GM12891 (cell line): ENCODE data around the gene PCDHGB4.

Source experiments
- POLR2A ChIP-seq: IDR thresholded peaks from 2 replicates; pipeline ENCODE4 v1.6.1; 2011; ENCODE audit warnings: low read depth, low read length, control low read depth
- POLR2AphosphoS5 ChIP-seq: IDR thresholded peaks from 2 replicates; pipeline ENCODE4 v1.6.1; 2011; ENCODE audit warnings: low read depth, low read length, control low read depth
- POU2F2 ChIP-seq: IDR thresholded peaks from 2 replicates; pipeline ENCODE4 v1.6.1; 2011; ENCODE audit warnings: low read depth, mild to moderate bottlenecking, control low read depth, low read length, moderate library complexity
- TAF1 ChIP-seq: IDR thresholded peaks from 2 replicates; pipeline ENCODE4 v1.6.1; 2011; ENCODE audit warnings: low read depth, low read length, control low read depth

DNA sequence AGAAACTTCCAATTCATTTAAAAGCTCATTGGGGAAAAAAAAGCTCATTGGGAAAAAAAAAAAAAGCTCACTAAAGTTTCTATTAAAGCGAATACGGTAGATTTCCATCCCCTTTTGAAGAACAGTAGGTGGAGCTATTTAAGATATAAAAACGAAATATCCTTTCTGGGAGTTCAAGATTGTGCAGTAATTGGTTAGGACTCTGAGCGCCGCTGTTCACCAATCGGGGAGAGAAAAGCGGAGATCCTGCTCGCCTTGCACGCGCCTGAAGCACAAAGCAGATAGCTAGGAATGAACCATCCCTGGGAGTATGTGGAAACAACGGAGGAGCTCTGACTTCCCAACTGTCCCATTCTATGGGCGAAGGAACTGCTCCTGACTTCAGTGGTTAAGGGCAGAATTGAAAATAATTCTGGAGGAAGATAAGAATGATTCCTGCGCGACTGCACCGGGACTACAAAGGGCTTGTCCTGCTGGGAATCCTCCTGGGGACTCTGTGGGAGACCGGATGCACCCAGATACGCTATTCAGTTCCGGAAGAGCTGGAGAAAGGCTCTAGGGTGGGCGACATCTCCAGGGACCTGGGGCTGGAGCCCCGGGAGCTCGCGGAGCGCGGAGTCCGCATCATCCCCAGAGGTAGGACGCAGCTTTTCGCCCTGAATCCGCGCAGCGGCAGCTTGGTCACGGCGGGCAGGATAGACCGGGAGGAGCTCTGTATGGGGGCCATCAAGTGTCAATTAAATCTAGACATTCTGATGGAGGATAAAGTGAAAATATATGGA is 43.0 kb downstream of the PCDHGB4 start, which contains the start of gene PCDHGA12:
- TF ChIP-seq POLR2A (no peak), POLR2AphosphoS5 (no peak), TAF1 (no peak), POU2F2 (no peak)
